GM10248 (cell line): ENCODE results near the gene SDHA.
"Not testable (repeated sequence)": the region's sequence is repeated elsewhere in the genome, so short reads cannot be mapped to it uniquely, and the experiment has no call there.

ENCODE experiments used
- CTCF ChIA-PET: fragments of 300-600 bp; sonication (Branson Sonifier 250); formaldehyde crosslinking; extraction: SDS; loops from one replicate; lab custom pipeline; 2021; ENCODE audit warnings: antibody characterized with exemption; lab: Yijun Ruan, JAX
- POLR2A ChIA-PET: fragments of 350-650 bp; sonication (Branson Sonifier 250); formaldehyde crosslinking; extraction: SDS; loops from one replicate; lab custom pipeline; 2020; ENCODE audit warnings: antibody characterized with exemption; lab: Yijun Ruan, JAX
- DNase-seq: peaks from one replicate; pipeline ENCODE4 v3.0.0; 2012; ENCODE audit errors: extremely low spot score
- TF ChIP-seq, protein P1 (sequence below): IDR thresholded peaks from 2 replicates; pipeline ENCODE4 v1.5.1; 2012; ENCODE audit warnings: mild to moderate bottlenecking, low read depth; ENCODE audit errors: extremely low read depth, missing control alignments, control extremely low read depth

The SDHA gene

DNA sequence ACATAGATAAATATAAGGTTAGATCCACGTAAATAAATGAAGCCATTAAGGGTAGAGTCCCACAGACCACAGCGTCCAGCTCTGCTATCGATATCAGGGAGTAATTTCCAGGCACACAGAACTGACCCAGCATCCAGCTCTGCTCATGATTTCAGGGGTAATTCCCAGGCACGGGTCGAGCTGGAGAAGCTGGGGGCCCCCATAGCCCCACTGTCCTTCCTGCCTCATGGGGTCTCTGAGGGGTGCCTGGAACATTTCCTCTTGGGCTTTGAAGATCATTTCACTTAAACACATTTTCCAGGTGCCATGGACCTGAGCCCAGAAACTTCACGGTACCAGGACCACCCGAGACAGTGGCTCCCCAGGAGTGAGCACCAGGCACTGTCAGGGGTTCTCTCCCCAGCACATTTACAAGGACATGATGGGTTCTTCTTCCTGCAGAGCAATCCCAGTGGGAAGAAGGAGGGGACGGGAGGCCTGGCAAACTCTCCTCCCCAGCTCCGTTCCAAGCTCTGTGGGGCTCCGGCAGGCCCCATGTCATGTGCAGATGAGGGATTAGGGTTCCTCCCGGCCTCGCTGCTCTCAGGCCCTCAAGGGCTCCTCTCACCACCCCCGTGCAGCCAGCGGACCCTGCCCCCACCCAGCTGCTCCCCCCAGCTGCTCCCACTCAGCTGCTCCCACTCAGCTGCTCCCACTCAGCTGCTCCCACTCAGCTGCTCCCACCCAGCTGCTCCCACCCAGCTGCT is 80.0 kb downstream of the SDHA start:
- CTCF ChIA-PET: interaction anchor here (1.3 kb wide), 1 partner anchor 15 kb away, joined by 3 read pairs; no protein-coding TSS in a partner anchor
- POLR2A ChIA-PET, DNase-seq: not testable (repeated sequence)

DNA sequence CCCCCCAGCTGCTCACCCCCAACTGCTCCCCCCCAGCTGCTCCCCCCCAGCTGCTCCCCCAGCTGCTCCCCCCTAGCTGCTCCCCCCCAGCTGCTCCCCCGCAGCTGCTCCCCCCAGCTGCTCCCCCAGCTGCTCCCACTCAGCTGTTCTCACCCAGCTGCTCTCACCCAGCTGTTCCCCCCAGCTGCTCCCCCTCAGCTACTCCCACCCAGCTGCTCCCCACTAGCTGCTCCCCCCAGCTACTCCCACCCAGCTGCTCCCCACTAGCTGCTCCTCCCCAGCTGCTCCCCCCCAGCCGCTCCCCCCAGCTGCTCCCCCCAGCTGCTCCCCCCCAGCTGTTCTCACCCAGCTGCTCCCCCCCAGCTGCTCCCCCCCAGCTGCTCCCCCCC is 80.6 kb downstream of the SDHA start:
- ChIA-PET CTCF (interaction anchor here (1.3 kb wide), 1 partner anchor 16 kb away, joined by 3 read pairs; no protein-coding TSS in a partner anchor), POLR2A (no interaction called here)

DNA sequence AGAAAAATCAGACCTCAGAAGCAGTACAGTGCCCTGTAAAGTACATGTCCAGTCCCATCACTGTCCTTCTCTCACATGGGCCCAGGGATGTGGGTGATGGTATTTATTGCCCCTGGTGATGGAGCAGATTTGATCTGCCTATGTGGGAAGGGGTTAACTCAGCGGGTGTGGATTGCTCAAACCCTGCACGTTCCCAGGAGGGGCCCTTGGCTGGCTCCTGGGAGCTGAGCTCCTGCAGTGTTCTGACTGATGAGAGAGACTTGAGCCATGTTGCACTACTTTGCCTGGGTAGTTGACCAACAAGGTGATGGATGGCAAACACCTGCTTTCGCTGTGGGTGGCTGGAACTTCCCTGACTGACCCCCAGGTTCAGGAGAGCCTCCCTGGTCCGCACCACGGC is 81.8 kb downstream of the SDHA start:
- CTCF ChIA-PET: interaction anchor here (0.8 kb wide), 1 partner anchor 17 kb away, joined by 4 read pairs; no protein-coding TSS in a partner anchor
- POLR2A ChIA-PET: not testable (repeated sequence)

More for the DNA sequence above, 80.6 kb downstream of the SDHA start:
- DNase-seq: no peak
- TF ChIP-seq, protein P1, sequence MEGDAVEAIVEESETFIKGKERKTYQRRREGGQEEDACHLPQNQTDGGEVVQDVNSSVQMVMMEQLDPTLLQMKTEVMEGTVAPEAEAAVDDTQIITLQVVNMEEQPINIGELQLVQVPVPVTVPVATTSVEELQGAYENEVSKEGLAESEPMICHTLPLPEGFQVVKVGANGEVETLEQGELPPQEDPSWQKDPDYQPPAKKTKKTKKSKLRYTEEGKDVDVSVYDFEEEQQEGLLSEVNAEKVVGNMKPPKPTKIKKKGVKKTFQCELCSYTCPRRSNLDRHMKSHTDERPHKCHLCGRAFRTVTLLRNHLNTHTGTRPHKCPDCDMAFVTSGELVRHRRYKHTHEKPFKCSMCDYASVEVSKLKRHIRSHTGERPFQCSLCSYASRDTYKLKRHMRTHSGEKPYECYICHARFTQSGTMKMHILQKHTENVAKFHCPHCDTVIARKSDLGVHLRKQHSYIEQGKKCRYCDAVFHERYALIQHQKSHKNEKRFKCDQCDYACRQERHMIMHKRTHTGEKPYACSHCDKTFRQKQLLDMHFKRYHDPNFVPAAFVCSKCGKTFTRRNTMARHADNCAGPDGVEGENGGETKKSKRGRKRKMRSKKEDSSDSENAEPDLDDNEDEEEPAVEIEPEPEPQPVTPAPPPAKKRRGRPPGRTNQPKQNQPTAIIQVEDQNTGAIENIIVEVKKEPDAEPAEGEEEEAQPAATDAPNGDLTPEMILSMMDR: no peak

DNA sequence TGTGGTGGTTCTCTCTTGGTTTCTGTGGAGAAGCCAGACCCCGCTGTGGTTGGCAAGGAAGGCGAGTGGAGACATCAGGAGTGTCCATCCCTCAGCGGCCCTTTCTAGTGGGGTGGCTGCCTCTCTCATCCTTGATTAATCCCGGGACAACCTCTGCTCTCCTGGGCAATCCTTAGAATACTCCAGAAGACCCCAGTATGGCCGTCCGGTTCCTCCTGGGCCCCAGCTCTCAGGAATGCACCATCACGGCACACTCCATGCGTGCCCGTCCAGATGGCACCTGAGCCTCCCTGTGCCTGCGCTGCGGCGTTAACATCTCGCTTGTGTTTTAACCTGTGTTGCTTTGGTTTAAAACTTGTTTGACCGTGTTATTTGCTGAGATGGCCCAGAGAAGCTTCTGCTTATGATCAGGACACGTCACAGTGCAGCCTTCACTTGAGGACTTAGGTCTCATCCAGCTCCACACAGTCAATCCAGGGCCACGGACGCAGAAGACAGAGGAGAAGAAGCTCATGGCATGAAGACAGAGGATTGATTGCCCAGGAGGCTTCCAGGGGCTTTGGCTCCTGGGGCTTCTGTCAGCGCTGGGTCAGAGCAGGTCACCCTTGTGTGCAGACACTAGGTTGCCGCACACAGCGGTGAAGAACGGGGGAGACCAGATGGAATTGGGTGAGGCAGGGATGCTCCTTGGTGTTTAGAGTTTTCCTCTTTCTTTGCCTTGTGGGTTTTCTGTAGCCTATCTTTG is 82.7 kb downstream of the SDHA start:
- DNase-seq, POLR2A ChIA-PET, CTCF ChIA-PET: not testable (repeated sequence)

More for the DNA sequence above, 81.8 kb downstream of the SDHA start:
- not testable (repeated sequence) for DNase-seq

DNA sequence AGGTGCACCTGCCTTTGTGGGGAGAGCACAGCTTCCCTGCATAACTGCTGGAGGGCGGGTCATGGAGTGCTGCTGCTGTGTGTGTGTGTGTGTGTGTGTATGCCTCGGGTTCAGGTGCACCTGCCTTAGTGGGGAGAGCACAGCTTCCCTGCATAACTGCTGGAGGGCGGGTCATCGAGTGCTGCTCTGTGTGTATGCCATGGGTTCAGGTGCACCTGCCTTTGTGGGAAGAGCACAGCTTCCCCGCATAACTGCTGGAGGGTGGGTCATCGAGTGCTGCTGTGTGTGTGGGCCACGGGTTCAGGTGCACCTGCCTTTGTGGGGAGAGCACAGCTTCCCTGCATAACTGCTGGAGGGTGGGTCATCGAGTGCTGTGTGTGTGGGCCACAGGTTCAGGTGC is 84.3 kb downstream of the SDHA start:
- CTCF ChIA-PET, DNase-seq, POLR2A ChIA-PET: not testable (repeated sequence)

DNA sequence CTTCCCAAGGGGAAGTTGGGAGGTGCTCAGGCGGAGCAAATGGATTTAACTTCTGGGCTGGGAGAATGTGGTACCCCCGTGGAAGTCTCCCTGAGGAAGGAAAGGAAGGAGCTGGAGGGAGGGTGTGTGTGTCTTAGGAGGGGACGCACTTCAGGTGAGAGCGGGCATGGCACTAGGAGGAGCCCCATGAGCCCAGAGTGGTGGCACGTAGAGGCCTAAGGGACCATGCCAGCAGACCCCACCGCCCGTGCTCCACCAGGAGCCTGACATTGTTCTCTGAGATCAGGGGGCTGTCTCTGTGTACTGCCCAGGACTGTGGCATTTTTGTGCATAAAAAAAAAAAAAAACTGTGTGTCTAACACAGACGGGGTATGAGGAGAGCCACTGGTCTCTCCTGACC is 84.8 kb downstream of the SDHA start:
- TF ChIP-seq, protein P1: no peak
- POLR2A ChIA-PET: no interaction called here
- DNase-seq: no peak
- CTCF ChIA-PET: interaction anchor here (0.7 kb wide), 1 partner anchor 143 kb away, joined by 3 read pairs; no protein-coding TSS in a partner anchor

DNA sequence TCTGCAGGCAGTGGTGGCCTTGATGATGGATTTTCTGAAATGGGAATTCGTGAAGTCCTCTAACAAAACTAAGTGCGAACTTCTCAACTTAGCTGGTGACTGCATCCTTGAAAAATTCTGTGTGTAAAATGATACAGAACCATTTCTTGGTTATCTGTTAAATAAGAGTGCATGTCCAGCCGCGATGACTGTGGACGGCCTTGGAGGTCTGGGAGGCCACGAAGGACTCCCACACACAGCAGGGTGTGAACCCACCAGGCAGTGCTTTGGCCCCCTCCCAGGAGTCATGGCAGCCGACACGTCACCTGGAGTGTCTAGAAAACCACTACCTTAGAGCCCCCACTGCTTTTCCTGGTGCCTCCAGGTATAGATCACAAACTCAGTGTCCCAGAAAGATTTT is 85.6 kb downstream of the SDHA start:
- DNase-seq, POLR2A ChIA-PET: not testable (repeated sequence)
- CTCF ChIA-PET: interaction anchor here (0.7 kb wide), 1 partner anchor 143 kb away, joined by 3 read pairs; no protein-coding TSS in a partner anchor

DNA sequence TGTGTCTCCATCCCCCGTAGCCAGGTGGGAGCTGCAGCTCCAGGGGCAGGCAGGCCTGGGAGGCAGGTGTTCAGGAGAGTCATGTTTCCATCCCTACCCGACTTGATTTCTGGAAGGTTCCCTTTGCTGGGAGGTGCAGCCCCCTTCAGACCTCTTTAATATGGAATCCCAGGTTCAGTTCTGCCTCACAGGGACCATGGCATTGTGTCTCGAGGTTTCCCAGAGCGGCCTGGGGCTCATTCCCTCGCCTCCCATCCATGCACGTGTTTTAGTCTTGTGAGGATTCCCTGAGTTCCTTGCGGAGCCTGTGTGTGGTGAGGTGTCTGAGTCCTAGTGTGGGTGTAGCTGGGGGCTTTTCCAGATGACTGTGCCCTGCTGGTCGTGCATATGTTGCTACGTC is 86.9 kb downstream of the SDHA start:
- DNase-seq: no peak
- POLR2A ChIA-PET: no interaction called here
- CTCF ChIA-PET: no interaction called here
- TF ChIP-seq, protein P1: no peak

DNA sequence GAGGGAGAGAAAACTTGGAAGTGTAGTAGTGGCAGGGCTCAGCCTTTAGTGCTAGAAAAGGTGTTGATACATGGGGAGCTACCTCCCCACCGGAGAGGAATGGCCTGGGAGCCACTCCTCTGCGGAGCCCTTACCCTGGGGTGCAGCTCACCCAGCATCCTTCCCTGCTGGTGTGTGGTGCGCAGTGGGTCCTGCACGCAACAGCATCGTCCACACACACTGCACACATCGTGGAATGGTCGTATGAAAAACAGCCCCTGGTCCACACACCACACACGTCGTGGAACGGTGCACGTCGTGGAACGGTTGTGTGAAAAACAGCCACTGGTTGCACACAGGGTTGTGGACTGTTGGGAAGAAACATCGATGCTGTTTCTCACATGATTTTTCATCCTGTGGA is 87.3 kb downstream of the SDHA start:
- DNase-seq: no peak
- ChIA-PET POLR2A (no interaction called here), CTCF (interaction anchor here (2.5 kb wide), 1 partner anchor 12 kb away, joined by 7 read pairs; no protein-coding TSS in a partner anchor)
- TF ChIP-seq, protein P1: no peak
